ENCODE data around the gene KCTD16.
A peak's percentile ranks its signal among the peaks of the same experiment; 100 is the strongest.

KCTD16 gene

GRCh38 chr5:144166696-144167095, 4.0 kb upstream of the KCTD16 start:
- DNase-seq (ENCODE audit: low spot score) = no peak

- no peak for DNase-seq (ENCODE audit: low spot score)
Observed at GRCh38 chr5:144167998-144168397, 2.7 kb upstream of the KCTD16 start.

GRCh38 chr5:144169904-144170275, 783 bp upstream of the KCTD16 start:
- DNase-seq (ENCODE audit: low spot score) = peak; percentile 7

- no peak for DNase-seq (ENCODE audit: low spot score)
Observed at GRCh38 chr5:144173766-144174165, 3.1 kb downstream of the KCTD16 start.

- no peak for DNase-seq (ENCODE audit: low spot score)
Observed at GRCh38 chr5:144177548-144177947, 6.9 kb downstream of the KCTD16 start.

GRCh38 chr5:144179226-144179625, 8.6 kb downstream of the KCTD16 start:
- DNase-seq (ENCODE audit: low spot score) = no peak

- DNase-seq (ENCODE audit: low spot score) = no peak
Observed at GRCh38 chr5:144183254-144183889, 12.7 kb downstream of the KCTD16 start.

GRCh38 chr5:144187699-144188294, 17.1 kb downstream of the KCTD16 start:
- no peak for DNase-seq (ENCODE audit: low spot score)

- no peak for DNase-seq (ENCODE audit: low spot score)
Observed at GRCh38 chr5:144189800-144190429, 19.2 kb downstream of the KCTD16 start.

GRCh38 chr5:144191531-144191930, 20.9 kb downstream of the KCTD16 start:
- no peak for DNase-seq (ENCODE audit: low spot score)

GRCh38 chr5:144191998-144192397, 21.3 kb downstream of the KCTD16 start:
- DNase-seq (ENCODE audit: low spot score) = peak; percentile 39

GRCh38 chr5:144192661-144193060, 22.0 kb downstream of the KCTD16 start:
- no peak for DNase-seq (ENCODE audit: low spot score)

GRCh38 chr5:144194144-144194543, 23.5 kb downstream of the KCTD16 start:
- DNase-seq (ENCODE audit: low spot score) = no peak

- no peak for DNase-seq (ENCODE audit: low spot score)
Observed at GRCh38 chr5:144195448-144195847, 24.8 kb downstream of the KCTD16 start.

GRCh38 chr5:144196612-144197011, 25.9 kb downstream of the KCTD16 start:
- DNase-seq (ENCODE audit: low spot score) = no peak

GRCh38 chr5:144198386-144198785, 27.7 kb downstream of the KCTD16 start:
- no peak for DNase-seq (ENCODE audit: low spot score)

GRCh38 chr5:144201588-144201987, 30.9 kb downstream of the KCTD16 start:
- no peak for DNase-seq (ENCODE audit: low spot score)

GRCh38 chr5:144202072-144202471, 31.4 kb downstream of the KCTD16 start:
- DNase-seq (ENCODE audit: low spot score) = no peak

GRCh38 chr5:144202726-144203125, 32.1 kb downstream of the KCTD16 start:
- no peak for DNase-seq (ENCODE audit: low spot score)

GRCh38 chr5:144203750-144204596, 33.3 kb downstream of the KCTD16 start:
- peak; percentile 56 for DNase-seq (ENCODE audit: low spot score)

GRCh38 chr5:144205141-144205551, 34.5 kb downstream of the KCTD16 start:
- no peak for DNase-seq (ENCODE audit: low spot score)

GRCh38 chr5:144206141-144206540, 35.5 kb downstream of the KCTD16 start:
- DNase-seq (ENCODE audit: low spot score) = no peak

Data from globus pallidus (tissue), 1 donor.